ENCODE measurements around the gene ST7.
A peak's percentile ranks its signal among the peaks of the same experiment; 100 is the strongest.

The ST7 gene

GRCh38 chr7:117192108-117192507 is 238.8 kb downstream of the ST7 start:
- DNase-seq (ENCODE audit: low spot score): no peak

- DNase-seq (ENCODE audit: low spot score): no peak
Observed at GRCh38 chr7:117193564-117193963, 240.3 kb downstream of the ST7 start.

GRCh38 chr7:117194445-117194844 is 241.1 kb downstream of the ST7 start:
- no peak for DNase-seq (ENCODE audit: low spot score)

- no peak for DNase-seq (ENCODE audit: low spot score)
Observed at GRCh38 chr7:117195361-117196029, 242.2 kb downstream of the ST7 start.

GRCh38 chr7:117200132-117200531 is 246.8 kb downstream of the ST7 start:
- DNase-seq (ENCODE audit: low spot score): no peak

- no peak for DNase-seq (ENCODE audit: low spot score)
Observed at GRCh38 chr7:117200786-117201458, 247.6 kb downstream of the ST7 start.

- DNase-seq (ENCODE audit: low spot score): no peak
Observed at GRCh38 chr7:117202511-117202910, 249.2 kb downstream of the ST7 start.

GRCh38 chr7:117203205-117203604 is 249.9 kb downstream of the ST7 start:
- DNase-seq (ENCODE audit: low spot score): no peak

GRCh38 chr7:117205873-117206272 is 252.6 kb downstream of the ST7 start:
- DNase-seq (ENCODE audit: low spot score): no peak

GRCh38 chr7:117208257-117208656 is 255.0 kb downstream of the ST7 start:
- DNase-seq (ENCODE audit: low spot score): no peak

GRCh38 chr7:117210397-117210796 is 257.1 kb downstream of the ST7 start:
- DNase-seq (ENCODE audit: low spot score): no peak

- no peak for DNase-seq (ENCODE audit: low spot score)
Observed at GRCh38 chr7:117210908-117211307, 257.6 kb downstream of the ST7 start.

- DNase-seq (ENCODE audit: low spot score): no peak
Observed at GRCh38 chr7:117211614-117212013, 258.3 kb downstream of the ST7 start.

- peak; percentile 61 for DNase-seq (ENCODE audit: low spot score)
Observed at GRCh38 chr7:117212969-117213877, 259.9 kb downstream of the ST7 start.

- DNase-seq (ENCODE audit: low spot score): no peak
Observed at GRCh38 chr7:117216010-117216409, 262.7 kb downstream of the ST7 start.

GRCh38 chr7:117216436-117217069 is 263.3 kb downstream of the ST7 start:
- DNase-seq (ENCODE audit: low spot score): no peak

- DNase-seq (ENCODE audit: low spot score): no peak
Observed at GRCh38 chr7:117217106-117218035, 264.1 kb downstream of the ST7 start.

GRCh38 chr7:117218700-117219099 is 265.4 kb downstream of the ST7 start:
- DNase-seq (ENCODE audit: low spot score): no peak

- no peak for DNase-seq (ENCODE audit: low spot score)
Observed at GRCh38 chr7:117219485-117219884, 266.2 kb downstream of the ST7 start.

- no peak for DNase-seq (ENCODE audit: low spot score)
Observed at GRCh38 chr7:117220836-117221235, 267.5 kb downstream of the ST7 start.

- no peak for DNase-seq (ENCODE audit: low spot score)
Observed at GRCh38 chr7:117225536-117225935, 272.2 kb downstream of the ST7 start.

Data from LoVo (cell line).